Embryonic facial prominence (tissue), 1 donor: Measurements from ENCODE around the gene MED15.
"Not testable (repeated sequence)": the region's sequence is repeated elsewhere in the genome, so short reads cannot be mapped to it uniquely, and the experiment has no call there.

Experiments used
- DNase-seq: peaks from one replicate; pipeline ENCODE4 v3.0.0-alpha.2; 2016; ENCODE audit errors: extremely low spot score

MED15 gene

DNA sequence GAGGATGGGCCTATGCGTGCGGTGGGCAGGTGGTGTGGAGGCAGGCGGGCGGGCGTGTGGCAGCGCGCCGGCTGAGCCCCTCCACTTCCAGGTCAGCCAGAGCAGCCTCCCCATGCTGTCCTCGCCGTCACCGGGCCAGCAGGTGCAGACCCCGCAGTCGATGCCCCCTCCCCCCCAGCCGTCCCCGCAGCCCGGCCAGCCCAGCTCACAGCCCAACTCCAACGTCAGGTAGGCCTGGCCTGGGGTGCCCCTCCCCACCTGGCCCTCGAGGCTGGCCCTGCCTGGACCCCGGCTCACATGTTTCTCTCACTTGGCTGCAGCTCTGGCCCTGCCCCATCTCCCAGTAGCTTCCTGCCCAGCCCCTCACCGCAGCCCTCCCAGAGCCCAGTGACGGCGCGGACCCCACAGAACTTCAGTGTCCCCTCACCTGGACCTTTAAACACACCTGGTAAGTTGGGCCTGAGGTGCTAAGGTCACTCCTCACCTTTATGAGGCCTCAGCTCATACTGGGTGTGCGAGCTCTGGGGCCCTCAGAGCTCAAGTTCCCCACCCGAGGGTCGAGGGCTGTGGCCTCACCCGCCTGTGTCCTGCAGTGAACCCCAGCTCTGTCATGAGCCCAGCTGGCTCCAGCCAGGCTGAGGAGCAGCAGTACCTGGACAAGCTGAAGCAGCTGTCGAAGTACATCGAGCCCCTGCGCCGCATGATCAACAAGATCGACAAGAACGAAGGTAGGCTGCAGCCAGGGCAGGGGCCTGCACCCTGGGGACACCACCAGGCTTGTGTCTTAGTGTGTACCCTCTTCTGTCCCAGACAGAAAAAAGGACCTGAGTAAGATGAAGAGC, 75.3 kb downstream of the MED15 start:
- DNase-seq = no peak

GRCh38 chr22:20583471-20583922, 76.1 kb downstream of the MED15 start:
- no peak for DNase-seq

DNA sequence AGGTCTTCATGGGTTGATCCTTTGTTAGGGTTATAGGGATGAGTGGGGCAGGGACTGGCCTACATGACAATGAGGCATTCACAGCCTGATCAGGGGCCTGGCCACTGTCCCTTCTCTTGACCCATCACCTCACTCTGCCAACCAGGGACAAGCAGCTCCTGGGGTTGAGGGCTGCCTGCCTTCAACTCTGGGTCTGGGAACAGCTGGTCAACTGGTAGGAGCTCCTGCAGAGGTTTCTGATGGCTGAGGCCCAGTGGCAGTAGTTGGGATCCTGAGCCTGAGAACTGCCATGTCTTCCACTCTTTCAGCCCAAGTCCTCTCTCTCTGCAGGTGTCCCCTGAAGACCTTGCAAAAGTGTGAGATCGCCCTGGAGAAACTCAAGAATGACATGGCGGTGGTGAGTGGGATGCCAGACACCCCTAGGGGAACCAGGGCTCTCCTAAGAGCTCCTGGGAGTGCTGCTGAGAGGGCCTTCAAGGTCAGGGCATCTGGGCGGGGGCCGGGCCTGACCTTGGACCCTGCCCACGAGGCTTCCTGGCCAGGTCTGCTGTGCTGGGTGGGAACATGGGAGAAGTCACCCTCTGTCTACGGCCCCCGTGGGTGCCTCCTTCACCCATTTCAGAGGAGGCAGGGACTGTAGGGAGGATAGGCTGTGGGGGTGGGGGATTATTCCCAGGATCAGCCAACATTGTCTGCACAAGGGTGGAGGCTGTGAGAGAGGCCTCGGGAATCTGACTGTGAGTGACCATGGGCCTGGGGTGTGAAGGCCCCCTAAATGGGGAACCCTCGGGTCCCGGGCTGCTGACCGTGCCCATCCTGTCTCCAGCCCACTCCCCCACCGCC, 76.8 kb downstream of the MED15 start:
- DNase-seq = no peak

- no peak for DNase-seq
Observed at GRCh38 chr22:20584872-20585638, 77.6 kb downstream of the MED15 start.

- DNase-seq = no peak
Observed at GRCh38 chr22:20585639-20586402, 78.4 kb downstream of the MED15 start.

DNA sequence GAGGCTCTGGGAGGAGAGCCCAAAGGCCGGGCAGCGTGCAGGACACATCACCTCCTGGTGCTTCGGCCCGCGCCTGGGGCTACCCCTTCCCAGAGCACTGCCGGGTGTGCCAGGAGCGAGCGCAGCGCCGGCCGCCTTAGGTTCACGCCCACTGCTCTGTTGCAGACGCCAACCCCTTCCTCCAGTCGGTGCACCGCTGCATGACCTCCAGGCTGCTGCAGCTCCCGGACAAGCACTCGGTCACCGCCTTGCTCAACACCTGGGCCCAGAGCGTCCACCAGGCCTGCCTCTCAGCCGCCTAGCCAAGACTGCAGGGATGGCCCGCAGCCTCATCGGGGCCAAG, 79.0 kb downstream of the MED15 start:
- DNase-seq = no peak

GRCh38 chr22:20587206-20587958, 80.0 kb downstream of the MED15 start:
- no peak for DNase-seq

DNA sequence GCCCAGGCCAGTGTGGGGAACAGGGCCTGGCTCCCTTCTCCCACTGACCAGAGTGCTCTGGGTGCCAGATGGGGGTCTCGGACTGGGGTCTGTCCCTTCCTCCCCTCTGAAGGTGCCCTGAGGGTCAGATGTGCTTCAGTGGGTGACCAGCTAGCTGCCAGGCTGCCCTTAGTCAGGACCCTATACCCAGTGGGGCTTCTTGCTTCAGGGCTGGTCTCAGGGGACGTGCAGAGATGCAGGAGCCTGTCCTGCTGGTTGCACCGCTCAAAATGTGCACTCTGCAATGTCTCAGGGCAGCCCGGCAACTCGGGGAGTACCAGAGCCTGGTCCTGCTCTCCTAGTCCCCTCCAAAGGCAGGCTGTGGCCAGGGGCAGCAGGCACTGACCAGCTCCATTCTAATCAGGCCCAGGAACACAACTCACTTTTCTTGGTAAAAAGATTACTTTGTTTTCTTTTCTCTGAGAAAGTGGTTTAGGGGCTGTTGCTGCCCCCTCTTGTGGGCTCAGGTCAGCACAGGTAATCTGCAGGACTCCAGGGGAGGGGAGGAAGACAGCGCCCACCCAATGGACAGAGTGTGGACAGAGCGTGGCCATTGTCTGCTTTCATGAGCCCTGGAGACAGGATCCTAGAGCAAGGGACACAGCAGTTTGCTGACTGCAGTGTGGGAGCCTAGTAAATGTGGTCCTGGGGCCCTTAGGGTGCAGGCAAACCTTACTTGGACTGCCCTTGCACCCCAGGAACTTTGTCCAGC, 80.9 kb downstream of the MED15 start:
- no peak for DNase-seq

DNA sequence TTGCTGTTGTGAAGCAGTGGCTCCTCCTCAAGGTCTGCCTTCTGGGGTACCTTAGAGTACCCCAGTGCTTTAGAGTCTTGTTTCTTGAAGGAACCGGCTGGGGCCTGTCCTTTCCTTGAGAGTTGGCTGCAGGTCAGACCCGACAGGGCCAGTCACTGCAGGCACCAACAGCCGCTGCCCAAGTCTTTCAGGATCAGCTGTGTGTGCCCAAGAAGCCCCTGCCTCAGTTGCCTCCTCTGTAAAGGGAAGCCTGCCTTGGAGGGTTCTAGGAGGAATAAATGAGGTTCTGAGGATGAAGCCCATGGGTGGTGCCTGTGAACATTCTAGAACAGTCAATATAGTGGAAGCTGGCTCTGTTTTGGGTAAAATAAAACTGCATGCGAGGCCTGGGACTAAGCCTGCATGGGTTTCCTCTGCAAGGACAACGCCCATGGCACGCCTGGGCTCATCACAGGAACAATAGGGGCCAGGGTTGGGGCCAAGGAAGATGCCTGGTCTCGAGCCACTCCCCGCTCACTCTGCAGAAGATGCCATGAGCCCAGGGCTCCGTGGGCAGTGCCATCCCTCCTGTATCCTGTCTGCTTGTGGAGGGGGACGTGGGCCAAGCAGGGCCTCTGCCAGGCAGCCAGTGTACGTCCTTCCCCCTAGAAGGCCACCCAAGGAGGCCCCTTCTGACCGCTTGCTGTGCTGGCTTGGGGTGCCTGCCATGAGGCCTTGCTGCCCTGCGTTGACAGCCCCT, 81.6 kb downstream of the MED15 start:
- DNase-seq = no peak

DNA sequence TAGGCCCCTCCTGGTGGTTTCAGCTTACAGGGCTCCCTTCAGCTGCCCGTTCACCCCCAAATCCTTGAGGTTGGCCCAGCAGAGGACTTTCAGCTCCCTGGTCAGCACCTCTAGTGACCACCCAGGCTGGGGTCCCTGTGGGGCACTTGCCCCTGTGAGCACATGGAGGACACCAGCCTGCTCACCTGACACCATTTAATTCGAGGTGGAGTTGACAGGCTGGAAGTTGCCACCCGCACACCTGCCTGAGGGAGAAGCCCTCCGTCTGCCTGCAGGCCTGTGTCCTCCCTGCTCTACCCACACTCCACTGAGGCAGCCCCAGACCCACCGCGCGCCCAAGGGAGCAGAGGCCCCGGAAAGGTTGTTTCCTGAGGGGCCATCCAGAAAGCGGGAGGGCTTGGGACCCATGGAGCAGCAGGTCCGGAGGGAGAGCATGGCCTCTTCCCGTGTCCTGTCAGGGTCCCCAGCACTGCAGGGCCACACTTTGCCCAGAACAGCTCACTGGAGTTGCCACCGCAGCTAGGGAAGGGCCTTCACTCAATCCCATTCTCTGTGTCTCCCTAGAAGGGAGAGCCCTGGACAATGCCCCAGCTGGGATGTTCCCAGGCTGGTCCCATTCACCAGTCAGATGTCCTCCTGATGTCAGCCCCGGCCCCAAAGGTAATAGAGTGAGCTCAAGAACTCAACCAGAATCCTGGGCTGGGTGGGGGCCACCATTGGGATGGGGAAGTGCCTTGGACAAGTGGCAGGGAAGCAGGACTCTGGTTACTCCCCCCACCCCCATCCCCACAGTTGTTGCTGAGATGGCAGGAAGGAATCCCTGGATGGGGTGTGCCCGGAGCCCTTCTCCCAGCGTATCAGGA, 82.4 kb downstream of the MED15 start:
- DNase-seq = no peak

DNA sequence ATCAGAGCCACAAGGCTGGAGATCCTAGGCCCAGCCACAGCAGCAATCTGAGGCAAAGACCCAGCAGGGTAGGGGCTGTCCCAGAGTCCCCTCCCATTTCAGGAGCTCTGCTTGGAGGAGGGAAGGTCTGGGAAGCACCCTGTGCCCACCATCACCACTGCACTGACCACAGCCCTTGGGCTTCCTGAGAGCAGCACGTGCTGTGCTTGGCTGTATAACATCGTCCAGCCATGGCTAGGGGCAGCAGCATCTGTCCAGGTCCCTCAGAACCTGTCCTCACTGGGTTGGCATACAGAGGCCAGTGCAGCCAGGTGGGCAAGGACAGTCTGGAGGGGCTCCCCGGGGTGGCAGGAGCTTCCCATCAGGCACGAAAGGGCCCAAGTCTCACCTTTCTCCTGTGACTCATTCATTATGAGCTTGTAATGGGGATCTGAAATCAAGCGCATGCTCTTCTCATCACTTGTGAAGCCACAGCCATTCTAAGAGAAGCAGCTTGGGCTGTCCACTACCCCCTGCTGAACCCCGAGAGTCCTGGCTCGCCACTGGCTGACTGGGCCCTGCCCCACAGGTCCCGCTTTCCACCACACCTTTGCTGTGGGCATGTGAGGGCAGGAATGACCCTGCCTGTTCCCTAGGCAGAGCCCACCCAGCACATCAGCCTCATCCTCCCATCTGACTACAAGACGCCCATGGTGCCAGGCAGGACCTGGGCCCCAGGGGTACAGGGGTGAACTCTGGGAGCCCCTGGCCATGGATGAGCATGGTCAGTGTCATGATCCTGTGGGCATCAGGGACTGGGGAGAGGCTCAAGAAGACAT, 83.3 kb downstream of the MED15 start:
- no peak for DNase-seq

DNA sequence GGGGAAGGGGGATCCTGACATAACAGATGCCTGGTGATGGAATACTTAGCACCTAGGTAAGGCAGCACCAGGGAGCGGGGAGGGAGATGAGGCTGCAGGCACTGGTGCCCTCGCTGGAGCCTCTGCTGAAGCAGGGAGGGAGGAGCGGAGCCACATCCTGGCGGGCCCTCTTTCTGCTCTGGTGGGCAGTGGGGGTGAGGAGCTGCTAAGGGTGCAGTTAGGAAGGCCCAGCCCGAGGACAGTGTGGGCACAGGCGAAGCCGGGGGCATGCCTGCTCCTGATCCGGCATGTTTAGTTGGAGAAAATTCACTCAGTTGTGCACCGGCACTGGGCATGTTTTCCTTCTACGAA, 83.9 kb downstream of the MED15 start:
- no peak for DNase-seq

GRCh38 chr22:20591660-20592310, 84.4 kb downstream of the MED15 start:
- DNase-seq = no peak

- DNase-seq = not testable (repeated sequence)
Observed at GRCh38 chr22:20594038-20594437, 86.6 kb downstream of the MED15 start.

- DNase-seq = not testable (repeated sequence)
Observed at GRCh38 chr22:20594486-20594885, 87.1 kb downstream of the MED15 start.

- no peak for DNase-seq
Observed at GRCh38 chr22:20595461-20595860, 88.1 kb downstream of the MED15 start.

DNA sequence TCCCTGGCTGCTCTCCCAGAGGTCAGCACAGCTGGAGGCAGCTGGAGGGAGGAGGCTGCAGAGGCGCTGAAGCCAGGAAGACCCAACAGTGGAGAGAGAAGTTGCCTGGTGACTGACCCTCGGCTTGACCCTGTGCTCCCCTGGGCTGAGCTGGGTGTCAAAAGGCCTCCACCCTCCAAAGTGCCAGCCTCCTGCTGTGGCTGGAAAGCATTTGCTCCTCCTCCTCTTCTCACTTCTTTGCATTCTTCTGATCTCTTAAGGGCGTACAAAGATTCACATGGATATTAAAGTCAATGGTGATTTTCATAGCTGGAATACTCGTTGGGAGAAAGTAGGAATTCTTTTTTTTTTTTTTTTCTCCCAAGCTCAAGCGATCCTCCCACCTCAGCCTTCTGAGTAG, 91.7 kb downstream of the MED15 start:
- no peak for DNase-seq
